GM12872 (cell line): ENCODE measurements around the gene NCOA4.

Experiments used
- TF ChIP-seq, protein P1 (sequence below): IDR thresholded peaks from 3 replicates; pipeline ENCODE4 v1.5.1; 2011; ENCODE audit warnings: low read depth, mild to moderate bottlenecking, low read length, moderate library complexity; ENCODE audit not compliant: insufficient read depth

Gene NCOA4

DNA sequence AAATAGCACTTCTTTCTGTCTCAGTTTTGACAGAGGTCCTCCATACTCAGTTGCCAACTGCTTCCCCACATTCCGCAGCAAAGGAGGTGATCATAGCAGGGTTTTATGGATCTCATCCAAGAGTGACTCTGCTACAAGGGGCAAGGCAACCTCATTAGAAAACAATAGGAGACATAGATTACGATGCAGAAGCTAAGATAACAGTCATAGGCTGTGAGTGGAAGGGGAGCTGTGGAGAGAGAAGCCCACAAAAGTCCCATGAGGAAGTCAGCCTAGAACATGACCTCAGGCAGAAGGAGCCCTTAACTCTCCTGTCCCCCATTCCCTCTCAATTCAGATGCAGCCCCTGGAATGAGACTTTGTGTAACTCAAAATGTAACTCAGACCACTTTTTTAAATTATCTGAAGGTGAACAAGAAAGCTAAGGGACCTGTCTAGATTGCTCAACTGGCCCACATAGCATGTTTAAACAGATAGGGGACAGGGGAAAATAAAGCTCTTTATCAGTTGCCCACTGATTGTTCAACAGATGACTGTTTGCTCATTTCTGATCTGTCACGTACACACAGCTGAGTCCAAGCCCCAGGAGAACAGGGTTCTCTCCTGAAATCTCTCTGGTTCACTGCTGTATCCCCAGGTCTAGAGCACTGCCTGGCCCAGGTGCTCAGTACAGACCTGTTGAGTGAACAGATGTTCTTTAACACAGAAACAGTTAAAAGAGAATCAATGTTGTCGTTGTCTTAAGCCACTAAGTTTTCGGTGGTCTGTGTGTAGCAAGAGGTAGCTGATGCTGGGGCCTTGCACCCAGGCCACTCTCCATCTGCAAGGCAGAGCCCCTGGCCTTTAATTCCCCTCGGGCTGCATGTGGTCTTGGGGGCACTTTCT, 1.5 kb upstream of the NCOA4 start:
- TF ChIP-seq, protein P1, sequence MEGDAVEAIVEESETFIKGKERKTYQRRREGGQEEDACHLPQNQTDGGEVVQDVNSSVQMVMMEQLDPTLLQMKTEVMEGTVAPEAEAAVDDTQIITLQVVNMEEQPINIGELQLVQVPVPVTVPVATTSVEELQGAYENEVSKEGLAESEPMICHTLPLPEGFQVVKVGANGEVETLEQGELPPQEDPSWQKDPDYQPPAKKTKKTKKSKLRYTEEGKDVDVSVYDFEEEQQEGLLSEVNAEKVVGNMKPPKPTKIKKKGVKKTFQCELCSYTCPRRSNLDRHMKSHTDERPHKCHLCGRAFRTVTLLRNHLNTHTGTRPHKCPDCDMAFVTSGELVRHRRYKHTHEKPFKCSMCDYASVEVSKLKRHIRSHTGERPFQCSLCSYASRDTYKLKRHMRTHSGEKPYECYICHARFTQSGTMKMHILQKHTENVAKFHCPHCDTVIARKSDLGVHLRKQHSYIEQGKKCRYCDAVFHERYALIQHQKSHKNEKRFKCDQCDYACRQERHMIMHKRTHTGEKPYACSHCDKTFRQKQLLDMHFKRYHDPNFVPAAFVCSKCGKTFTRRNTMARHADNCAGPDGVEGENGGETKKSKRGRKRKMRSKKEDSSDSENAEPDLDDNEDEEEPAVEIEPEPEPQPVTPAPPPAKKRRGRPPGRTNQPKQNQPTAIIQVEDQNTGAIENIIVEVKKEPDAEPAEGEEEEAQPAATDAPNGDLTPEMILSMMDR = no peak

GRCh38 chr10:46029461-46030030, 877 bp downstream of the NCOA4 start:
- TF ChIP-seq, protein P1 = no peak

- TF ChIP-seq, protein P1 = peak; percentile 63
Observed at GRCh38 chr10:46028584-46029460, 1.6 kb downstream of the NCOA4 start.

- TF ChIP-seq, protein P1 = no peak
Observed at GRCh38 chr10:46026106-46026505, 4.3 kb downstream of the NCOA4 start.

GRCh38 chr10:46025406-46025805, 5.0 kb downstream of the NCOA4 start:
- TF ChIP-seq, protein P1 = no peak

DNA sequence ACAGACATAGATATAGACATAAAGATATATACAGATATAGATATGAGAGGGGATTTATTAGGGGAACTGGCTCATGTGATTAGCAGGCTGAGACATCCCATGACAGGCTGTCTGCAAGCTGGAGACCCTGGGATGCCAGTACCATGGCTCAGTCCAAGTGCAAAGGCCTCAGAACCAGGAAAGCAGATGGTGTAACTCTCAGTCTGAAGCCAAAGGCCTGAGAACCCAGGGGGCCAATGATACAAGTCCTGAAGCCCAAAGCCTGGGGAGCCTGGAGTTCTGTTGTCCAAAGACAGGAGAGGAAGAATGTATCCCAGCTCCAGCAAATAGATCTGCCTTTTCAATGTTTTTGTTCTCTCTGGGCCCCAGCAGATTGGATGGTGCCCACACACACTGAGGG, 5.5 kb downstream of the NCOA4 start:
- TF ChIP-seq, protein P1 = no peak
